CD4-positive, alpha-beta T cell treated with Interleukin-15 for 4 hours (primary cell): Measurements from ENCODE around the gene OCSTAMP.

Experiments
- DNase-seq: peaks from one replicate; pipeline ENCODE4 v3.0.0-alpha.2; 2020; ENCODE audit warnings: low spot score

Gene OCSTAMP

GRCh38 chr20:46551522-46552381 is 1.3 kb upstream of the OCSTAMP start:
- DNase-seq, result no peak

DNA sequence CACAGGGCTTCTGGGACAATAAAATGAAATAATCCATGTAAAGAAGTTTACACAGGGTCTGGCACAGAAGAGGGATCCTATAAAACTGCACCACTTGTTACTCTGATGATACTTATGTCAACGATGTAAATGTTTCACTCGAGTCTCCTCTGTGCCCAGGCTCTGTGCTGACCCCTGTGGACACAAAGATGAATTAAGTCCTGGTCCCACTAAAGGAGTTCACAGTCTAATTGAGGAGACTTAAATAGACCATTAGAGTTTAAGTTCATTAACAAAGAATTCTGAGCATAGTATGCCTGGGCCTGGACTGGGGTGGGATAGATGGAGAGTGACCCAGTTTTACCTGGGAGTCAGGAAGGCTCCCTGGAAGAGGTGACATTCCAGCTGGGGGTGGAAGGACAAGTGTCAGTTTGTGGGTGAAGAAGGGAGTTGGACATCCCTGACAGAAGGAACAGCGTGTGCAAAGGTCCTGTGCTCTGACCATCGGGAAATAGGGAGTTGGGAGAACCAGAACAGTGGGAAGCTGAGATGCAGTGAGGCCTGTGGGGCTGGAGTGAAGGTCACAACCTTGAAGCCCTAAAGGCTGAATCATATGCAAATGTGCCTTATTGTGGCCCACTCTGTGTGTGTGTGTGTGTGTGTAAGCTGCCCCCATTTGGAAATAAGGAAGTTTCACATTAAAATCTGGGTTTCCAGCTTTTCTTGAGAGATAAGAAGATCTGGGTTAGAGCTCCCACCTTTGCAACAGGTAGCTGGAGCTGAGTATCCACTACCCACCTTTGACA is 1.1 kb downstream of the OCSTAMP start:
- no peak for DNase-seq

DNA sequence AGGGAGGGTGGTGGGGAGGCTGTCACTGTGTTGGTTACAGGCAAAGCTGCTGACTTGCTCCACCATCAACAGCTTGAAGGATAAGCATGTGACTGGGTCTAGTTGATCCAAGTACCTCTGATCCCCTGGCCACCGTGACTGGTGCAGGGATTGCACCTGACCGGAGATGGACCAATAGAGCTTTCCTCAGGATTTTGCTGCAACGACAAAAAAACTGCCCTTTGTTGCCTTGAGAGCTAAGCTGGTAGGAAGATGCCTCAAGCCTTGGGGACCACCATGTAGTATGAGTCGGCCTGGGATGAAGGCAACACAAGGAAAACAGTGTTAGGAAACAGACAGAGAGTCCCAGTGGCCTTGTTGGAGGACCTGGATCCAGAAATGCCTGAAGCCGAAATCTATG is 1.8 kb downstream of the OCSTAMP start:
- DNase-seq, result no peak

- DNase-seq, result no peak
Observed at GRCh38 chr20:46547995-46548394, 2.5 kb downstream of the OCSTAMP start.

GRCh38 chr20:46546936-46547335 is 3.5 kb downstream of the OCSTAMP start:
- no peak for DNase-seq

- DNase-seq, result no peak
Observed at GRCh38 chr20:46546298-46546697, 4.2 kb downstream of the OCSTAMP start.

DNA sequence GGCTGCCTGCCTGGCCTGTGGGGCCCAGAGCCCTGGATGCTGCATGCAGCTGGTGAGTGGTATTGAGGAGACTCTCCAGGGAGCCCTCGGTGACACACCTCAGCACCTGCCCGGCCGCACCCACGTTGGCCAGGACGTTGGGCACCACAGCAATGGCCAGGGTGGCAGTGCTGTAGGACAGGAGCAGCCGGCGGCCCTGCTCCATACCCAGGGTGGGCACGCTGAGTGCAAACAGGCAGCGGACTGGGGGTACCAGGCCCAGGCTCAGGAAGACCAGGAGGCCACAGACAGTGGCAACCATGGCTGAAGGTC is 4.7 kb downstream of the OCSTAMP start:
- DNase-seq, result no peak

GRCh38 chr20:46545077-46545826 is 5.2 kb downstream of the OCSTAMP start:
- DNase-seq, result peak; percentile 19

DNA sequence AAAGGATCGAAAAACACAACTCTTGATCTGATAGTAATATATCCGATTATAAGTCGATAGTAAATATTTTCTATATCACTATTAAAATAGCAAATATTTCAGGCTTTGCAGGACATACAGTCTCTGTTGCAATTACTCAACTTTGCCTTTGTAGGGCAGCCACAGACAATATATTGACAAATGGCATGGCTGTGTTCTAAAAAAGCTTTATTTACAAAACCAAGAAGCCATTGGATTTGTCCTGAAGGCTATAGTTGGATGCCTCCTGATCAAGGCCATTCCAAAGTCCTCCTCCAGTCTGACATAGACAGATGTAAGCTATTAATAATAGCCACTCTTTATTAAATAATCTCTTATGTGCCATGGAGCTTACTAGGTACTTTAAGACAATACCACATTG is 5.9 kb downstream of the OCSTAMP start:
- no peak for DNase-seq

DNA sequence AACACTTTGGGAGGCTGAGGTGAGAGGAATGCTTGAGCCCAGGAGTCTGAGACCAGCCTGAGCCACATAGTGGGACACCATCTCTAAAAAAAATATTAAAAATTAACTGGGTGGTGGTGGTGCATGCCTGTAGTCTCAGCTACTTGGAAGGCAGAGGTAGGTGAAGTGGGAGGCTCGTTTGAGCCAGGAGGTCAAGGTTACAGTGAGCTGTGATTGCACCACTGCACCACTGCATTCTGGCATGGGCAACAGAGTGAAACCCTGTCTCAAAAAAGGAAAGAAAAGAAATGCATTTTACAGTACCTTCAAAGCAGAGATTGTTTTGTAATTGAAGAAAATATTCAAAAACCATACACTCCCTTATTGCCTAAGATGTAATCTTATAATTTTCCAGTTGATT is 6.5 kb downstream of the OCSTAMP start:
- no peak for DNase-seq

DNA sequence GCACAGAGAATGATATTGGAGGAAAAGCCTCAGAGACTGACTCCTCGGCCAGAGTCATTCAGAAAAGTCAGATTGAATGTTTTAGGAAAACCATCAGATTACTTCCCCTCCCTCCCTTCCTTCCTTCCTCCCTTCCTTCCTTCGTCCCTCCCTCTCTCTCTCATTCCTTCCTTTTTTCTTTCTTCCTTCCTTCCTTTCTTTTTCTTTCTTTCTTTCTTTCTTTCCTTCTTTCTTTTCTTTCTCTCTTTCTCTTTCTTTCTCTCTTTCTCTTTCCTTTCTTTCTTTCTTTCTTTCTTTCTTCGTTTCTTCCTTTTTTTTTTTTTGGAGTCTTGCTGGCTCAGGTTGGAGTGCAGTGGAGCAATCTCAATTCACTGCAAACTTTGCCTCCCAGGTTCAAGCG is 7.4 kb downstream of the OCSTAMP start:
- no peak for DNase-seq

- no peak for DNase-seq
Observed at GRCh38 chr20:46541229-46541935, 9.1 kb downstream of the OCSTAMP start.

DNA sequence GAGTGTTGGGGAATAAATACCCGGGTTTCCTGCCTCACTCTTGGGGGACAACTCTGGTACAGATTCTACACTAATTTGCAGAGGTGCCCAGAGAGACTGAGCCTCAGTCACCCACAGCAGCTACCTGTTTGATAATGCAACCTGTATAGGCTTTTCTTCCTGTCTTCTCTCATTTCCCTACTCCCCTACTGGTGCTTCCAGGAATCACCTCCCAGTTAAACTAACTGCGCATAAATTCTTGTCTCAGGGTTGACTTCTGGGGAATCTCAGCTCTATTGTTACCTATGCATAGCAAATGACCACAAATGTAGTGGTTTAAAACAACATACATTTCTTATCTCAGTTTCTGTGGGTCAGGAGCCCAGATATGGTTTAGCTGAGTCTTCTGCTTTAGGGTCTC is 11.3 kb downstream of the OCSTAMP start:
- DNase-seq, result no peak

- DNase-seq, result no peak
Observed at GRCh38 chr20:46530640-46531039, 19.8 kb downstream of the OCSTAMP start.

DNA sequence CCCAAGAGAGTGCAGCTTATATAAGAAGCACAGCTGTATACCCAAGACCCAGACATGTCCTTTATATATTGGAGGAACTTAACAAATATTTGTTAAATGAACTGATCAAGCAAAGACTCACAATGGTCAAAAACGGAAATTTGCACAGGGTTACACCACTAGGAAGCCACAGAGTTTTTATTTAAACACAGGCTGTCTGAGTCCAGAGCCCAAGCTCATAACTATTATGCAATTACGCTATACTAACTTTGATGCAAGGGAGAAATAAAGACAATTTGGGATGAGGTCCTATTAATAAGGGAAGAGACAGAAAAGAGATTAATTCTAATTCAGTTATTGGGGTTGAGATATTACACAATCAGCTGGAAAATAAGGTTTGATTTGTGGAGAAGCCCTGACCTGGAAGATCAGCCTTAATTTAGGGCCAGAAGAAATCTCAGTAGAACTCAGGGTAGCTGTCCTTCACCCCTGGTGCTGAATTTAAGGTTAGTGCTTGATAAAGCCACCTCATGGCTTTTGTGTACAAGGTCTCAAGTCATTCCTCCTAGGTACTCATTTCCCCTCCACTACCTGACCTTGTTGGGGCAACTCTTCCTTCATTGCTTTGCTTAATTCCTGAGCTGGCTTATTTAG is 26.6 kb downstream of the OCSTAMP start:
- no peak for DNase-seq

- DNase-seq, result no peak
Observed at GRCh38 chr20:46523108-46523507, 27.3 kb downstream of the OCSTAMP start.

- peak; percentile 41 for DNase-seq
Observed at GRCh38 chr20:46520976-46521579, 29.4 kb downstream of the OCSTAMP start.

DNA sequence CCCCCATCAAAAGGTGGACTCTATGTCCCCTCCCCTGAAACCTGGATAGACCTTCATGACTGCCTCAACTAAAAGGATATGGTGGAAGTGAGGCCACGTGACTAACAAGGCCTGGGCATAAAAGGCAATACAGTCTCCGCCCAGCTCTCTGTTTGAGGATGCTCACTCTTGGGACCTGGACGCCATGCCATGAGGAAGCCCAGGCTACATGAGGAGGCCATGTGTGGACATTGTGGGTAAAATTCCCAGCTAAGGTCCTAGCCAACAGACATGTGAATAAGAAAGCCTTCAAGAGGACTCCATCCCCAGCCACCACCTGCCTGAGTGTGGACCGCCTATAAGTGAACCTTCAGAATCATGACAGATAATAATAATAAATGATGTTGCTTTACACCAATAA is 29.9 kb downstream of the OCSTAMP start:
- DNase-seq, result no peak

DNA sequence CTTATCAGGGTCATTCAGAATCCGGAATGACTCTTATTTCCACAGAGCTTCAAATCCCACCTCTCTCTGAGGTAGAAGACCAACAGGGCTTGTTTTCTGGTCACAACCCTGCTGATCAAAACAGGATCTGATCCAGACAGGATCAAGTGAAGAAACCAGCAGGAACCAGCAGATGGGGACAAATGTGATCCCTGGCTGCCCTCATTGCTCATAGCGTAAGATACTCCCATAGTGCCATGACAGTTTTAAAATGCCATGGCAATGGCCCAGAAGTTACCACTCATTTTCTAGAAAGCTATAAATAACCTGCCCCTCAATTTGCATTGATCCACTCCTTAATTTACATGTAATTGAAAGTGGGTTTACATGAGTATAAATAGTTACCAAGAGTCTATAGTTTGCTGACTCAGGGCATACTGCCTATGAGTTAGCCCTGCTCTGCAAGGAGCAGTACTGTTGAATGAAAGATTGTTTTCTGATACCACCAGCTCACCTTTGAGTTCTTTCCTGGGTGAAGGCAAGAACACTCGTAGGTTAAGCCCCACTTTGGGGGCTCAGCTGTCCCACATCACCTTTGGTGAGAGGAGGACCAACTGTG is 30.9 kb downstream of the OCSTAMP start:
- no peak for DNase-seq

DNA sequence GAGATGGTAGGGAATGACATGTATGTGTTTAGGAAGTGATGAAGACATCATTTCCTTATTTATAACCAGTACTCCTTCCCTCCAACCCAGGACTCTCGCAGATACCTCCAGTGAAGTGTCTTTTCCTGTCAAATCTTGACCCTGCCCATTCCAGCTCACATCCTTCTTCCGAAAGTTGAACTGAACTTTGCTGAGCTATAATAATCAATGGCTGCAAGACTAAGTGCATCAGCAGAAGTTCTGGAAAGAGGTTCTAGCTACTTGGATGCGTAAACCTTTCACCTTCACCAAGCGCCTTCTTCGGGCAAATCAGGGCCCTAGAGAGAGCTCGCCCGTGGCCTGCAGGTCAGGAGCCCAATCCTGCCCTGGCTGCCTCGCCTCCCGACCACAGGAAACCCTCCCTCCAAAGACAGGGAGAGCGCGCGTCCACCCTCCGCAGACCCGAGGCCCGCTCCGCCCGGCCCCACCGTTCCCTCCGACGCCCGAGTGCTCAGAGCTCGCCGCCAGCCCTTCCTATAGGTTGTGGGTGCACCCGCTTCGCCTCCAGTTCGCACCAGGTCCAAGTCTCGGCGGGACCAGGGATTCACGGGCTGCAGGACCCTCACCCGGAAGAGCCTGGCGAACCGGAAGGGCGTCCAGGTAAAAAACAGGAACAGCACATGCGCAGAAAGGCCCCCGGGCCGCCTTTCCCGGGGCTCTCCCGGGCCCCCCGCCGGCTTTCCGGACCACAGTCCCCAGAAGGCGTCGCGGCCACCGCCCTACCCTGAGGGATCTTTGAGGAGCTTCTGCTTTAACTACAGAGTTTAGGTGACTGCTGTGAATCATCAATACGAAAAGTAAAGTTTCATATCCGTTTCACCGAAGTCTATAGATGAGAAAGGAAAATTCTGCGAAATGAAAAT is 37.3 kb downstream of the OCSTAMP start, which contains the start of gene ZNF334:
Gene ZNF334 (minus strand): TSS at position 617 of the 902 bp plus-strand sequence. CDS start 1,457 bp downstream, outside the sequence.
- no peak for DNase-seq
